Mucosa of descending colon (tissue), 3 donors: ENCODE results near the gene HACD4. TPM values are rescaled to one million over a fixed set of nuclear protein-coding genes. Genes with fewer than 3 reads are reported as not detected.

Experiments used
- ATAC-seq: fragments of 200-7000 bp; cut with Tn5 transposase; one replicate; pipeline ENCODE4 v1.9.1; 2020; ENCODE audit warnings: mild to moderate bottlenecking, moderate library complexity
- DNase-seq, 3 donors: peaks; one replicate each; pipeline ENCODE4 v3.0.0-alpha.2; 2020
- H3K36me3 ChIP-seq: fragments of 200-600 bp; one replicate; pipeline ENCODE4 v1.8.0; 2021; ENCODE audit warnings: low read depth, mild to moderate bottlenecking
- H3K4me1 ChIP-seq: fragments of 200-600 bp; one replicate; pipeline ENCODE4 v1.8.0; 2021; ENCODE audit warnings: low read depth, mild to moderate bottlenecking
- H3K4me3 ChIP-seq: fragments of 200-600 bp; one replicate; pipeline ENCODE4 v1.8.0; 2021; ENCODE audit warnings: mild to moderate bottlenecking
- H3K9me3 ChIP-seq: fragments of 200-600 bp; one replicate; pipeline ENCODE4 v1.8.0; 2021; ENCODE audit warnings: mild to moderate bottlenecking
- intact Hi-C, 2 donors: fragments of 100-400 bp; cut with DNase I in 1 of 2; cut with micrococcal nuclease in 1 of 2; formaldehyde crosslinking; loops; one replicate each; pipeline versions ENCODE4 v1.11.0 to v1.11.1; 2022; cut with DNase I, micrococcal nuclease
- total RNA-seq, 3 donors: library from RNA; stranded (reverse); fragmentation: NEBNext Ultra II Directional in 2 of 3; extraction: Animal tissue kit (Norgen Biotek cat#: 25700) in 2 of 3; gene quantifications; one replicate each; pipeline versions ENCODE4 v1.2.1 to v1.2.4, GENCODE V29; 2021 to 2023
- TF ChIP-seq, protein P1 (sequence below): fragments of 200-600 bp; IDR thresholded peaks from one replicate; pipeline ENCODE4 v1.8.0; 2022; ENCODE audit warnings: antibody characterized with exemption, mild to moderate bottlenecking
- donor health status: DM: no; HTN: no; CAD: no; lungs with moderate emphysema.
- donor health status: DM: no; HTN: no; CAD: no.
- donor health status: DM: no; HTN: yes; CAD: no.

The HACD4 gene
- total RNA-seq, 3 donors from 2014 or later = 0.93 to 6.1 (median 1.9) TPM

DNA sequence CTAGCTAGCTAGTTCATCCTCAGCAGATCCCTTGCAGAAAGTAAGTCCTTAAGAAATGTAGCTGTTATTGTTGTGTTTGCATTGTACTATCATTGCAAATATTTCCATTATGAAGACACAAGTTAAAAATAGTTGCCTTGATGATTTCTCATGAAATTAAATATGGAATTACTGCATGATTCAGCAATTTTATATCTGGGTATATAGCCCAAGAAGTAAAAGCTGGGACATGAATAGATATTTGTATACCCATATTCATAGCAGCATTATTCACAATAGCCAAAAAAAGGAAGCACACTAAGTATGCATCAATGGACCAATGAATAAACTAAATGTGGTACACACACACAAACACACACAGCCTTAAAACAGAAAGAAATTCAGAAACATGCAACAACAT lies 39.5 kb upstream of the HACD4 start:
- H3K9me3 ChIP-seq = no peaks in the 10 kb centered on the region
- H3K4me3 ChIP-seq = no peak overlapping the region
- intact Hi-C loops = no loop called here
- no peak for ATAC-seq
- H3K36me3 ChIP-seq = no peaks in the 10 kb centered on the region
- DNase-seq = no peak
- H3K4me1 ChIP-seq = no peaks in the 10 kb centered on the region
- TF ChIP-seq, protein P1, sequence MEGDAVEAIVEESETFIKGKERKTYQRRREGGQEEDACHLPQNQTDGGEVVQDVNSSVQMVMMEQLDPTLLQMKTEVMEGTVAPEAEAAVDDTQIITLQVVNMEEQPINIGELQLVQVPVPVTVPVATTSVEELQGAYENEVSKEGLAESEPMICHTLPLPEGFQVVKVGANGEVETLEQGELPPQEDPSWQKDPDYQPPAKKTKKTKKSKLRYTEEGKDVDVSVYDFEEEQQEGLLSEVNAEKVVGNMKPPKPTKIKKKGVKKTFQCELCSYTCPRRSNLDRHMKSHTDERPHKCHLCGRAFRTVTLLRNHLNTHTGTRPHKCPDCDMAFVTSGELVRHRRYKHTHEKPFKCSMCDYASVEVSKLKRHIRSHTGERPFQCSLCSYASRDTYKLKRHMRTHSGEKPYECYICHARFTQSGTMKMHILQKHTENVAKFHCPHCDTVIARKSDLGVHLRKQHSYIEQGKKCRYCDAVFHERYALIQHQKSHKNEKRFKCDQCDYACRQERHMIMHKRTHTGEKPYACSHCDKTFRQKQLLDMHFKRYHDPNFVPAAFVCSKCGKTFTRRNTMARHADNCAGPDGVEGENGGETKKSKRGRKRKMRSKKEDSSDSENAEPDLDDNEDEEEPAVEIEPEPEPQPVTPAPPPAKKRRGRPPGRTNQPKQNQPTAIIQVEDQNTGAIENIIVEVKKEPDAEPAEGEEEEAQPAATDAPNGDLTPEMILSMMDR = no peak

- intact Hi-C loops = no loop called here
- H3K4me1 ChIP-seq = no peaks in the 10 kb centered on the region
- no peaks in the 10 kb centered on the region for H3K36me3 ChIP-seq
- DNase-seq (peak in 1 of 3 donors; percentile 33), ATAC-seq (peak; percentile 25)
- H3K4me3 ChIP-seq = no peak overlapping the region
- TF ChIP-seq, protein P1 = no peak
- H3K9me3 ChIP-seq = no peaks in the 10 kb centered on the region
These were observed 38.7 kb upstream of the HACD4 start for GRCh38 chr9:21070171-21070571.

DNA sequence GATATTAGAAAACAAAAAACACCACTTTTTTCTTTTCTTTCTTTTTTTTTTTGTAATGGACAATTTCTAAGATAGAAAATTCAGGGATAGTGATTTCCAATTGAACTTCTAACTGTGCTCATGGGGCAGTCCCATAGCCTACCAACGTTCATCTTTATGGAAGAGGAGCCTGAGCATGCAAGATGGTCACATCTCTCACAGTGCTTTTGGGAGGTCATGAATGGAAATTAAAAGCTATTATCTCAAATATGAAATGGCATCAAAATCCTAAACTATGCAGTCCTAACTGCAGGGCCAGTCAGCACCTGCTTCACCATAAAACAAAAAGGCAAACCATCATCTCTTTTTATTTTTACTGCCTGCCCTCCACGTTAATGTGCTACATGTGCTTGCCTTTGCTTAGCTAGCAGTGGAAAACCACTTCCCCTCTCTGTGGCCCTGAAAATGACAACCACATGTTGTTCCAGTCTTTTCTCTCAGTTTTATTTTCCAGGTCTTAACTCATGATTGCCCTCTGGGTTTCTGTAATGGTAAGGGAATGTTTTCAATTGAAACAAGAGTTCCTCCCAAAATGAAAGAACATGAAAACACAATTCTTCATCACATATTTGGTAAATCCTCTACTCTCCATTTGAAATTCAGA lies 29.6 kb upstream of the HACD4 start:
- Histone ChIP-seq H3K36me3 (no peaks in the 10 kb centered on the region), H3K9me3 (no peaks in the 10 kb centered on the region), H3K4me1 (no peaks in the 10 kb centered on the region), H3K4me3 (no peak overlapping the region)
- intact Hi-C loops = loop anchor here in 1 of 2 donors (10.0 kb wide), 1 partner anchor 56 kb away; no protein-coding TSS in a partner anchor
- TF ChIP-seq, protein P1 = no peak
- DNase-seq (peak in 1 of 3 donors; percentile 25), ATAC-seq (peak; percentile 22)

GRCh38 chr9:21056931-21057330 lies 25.5 kb upstream of the HACD4 start:
- no peaks in the 10 kb centered on the region for H3K36me3 ChIP-seq
- H3K9me3 ChIP-seq = no peaks in the 10 kb centered on the region
- TF ChIP-seq, protein P1 = no peak
- H3K4me1 ChIP-seq = no peaks in the 10 kb centered on the region
- no peak for DNase-seq
- ATAC-seq = no peak
- no peak overlapping the region for H3K4me3 ChIP-seq
- intact Hi-C loops = no loop called here

DNA sequence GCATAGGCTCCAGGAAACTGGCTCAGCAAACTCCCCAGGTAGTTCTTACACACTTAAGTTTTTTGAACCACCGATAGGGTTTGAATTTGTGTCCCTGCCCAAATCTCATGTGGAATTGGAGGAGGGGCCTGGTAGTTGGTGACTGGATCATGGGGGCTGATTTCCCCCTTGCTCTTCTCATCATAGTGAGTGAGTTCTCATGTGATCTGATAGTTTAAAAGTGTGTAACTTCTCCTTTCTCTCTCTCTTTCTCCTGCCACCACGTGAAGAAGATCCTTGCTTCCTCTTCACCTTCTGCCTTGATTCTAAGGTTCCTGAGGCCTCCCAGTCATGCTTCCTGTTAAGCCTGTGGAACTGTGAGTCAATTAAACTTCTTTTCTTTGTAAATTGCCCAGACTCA lies 22.4 kb upstream of the HACD4 start:
- DNase-seq = no peak
- TF ChIP-seq, protein P1 = no peak
- no peak overlapping the region for H3K4me3 ChIP-seq
- ATAC-seq = no peak
- H3K9me3 ChIP-seq = no peaks in the 10 kb centered on the region
- intact Hi-C loops = no loop called here
- H3K4me1 ChIP-seq = no peaks in the 10 kb centered on the region
- H3K36me3 ChIP-seq = no peaks in the 10 kb centered on the region

- no peak for DNase-seq
- TF ChIP-seq, protein P1 = no peak
These were observed 15.8 kb upstream of the HACD4 start for GRCh38 chr9:21047281-21047691.

More at GRCh38 chr9:21047281-21047691, 15.8 kb upstream of the HACD4 start:
- H3K36me3 ChIP-seq = no peaks in the 10 kb centered on the region
- H3K9me3 ChIP-seq = no peaks in the 10 kb centered on the region
- no peak for ATAC-seq
- no peaks in the 10 kb centered on the region for H3K4me1 ChIP-seq
- no peak overlapping the region for H3K4me3 ChIP-seq
- intact Hi-C loops = no loop called here
